HL-60/S4 treated with retinoic acid at 250 ng/mL for 4 days and 3 days (cell line): ENCODE data around the gene MMRN2.

ENCODE experiments used
- in situ Hi-C: fragments of 300-500 bp; cut with MboI; formaldehyde crosslinking; loops from 2 replicates; pipeline ENCODE4 v1.7.0; 2022; ENCODE audit warnings: low sequenced_read_pairs

Gene MMRN2

GRCh38 chr10:86899132-86899531 is 58.3 kb downstream of the MMRN2 start:
- in situ Hi-C loops = no loop called here

DNA sequence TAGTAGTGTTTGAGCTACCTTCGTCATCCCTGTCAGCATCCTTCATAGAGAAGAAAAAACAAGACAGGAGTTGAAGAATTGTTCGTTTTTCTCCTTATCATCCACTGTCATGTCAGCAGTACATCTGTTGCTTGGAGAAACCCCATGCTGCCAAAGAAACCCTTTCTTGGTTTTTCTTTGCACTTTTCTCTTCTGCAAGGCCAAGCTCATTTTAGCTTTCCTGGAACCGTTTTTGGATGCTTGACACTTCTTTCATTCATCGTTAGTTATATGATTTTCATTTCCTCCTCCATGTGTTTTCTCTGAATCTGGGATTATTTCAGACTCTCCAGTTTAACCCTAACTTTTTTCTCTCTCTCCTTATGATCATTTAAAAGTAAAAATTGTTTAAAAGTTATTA is 58.9 kb downstream of the MMRN2 start:
- in situ Hi-C loops = no loop called here

GRCh38 chr10:86889997-86890396 is 67.4 kb downstream of the MMRN2 start:
- in situ Hi-C loops = no loop called here

- in situ Hi-C loops = no loop called here
These were observed 68.6 kb downstream of the MMRN2 start for GRCh38 chr10:86888585-86889381.
